Osteocyte (in vitro differentiated cells): ENCODE results near the gene NTMT2. TPM values are rescaled to one million over a fixed set of nuclear protein-coding genes. Genes with fewer than 3 reads are reported as not detected.
"Not testable (repeated sequence)": the region's sequence is repeated elsewhere in the genome, so short reads cannot be mapped to it uniquely, and the experiment has no call there.

Experiments
- DNase-seq: peaks from one replicate; pipeline ENCODE4 v3.0.0; 2021; ENCODE audit warnings: mixed read lengths; ENCODE audit not compliant: unreplicated experiment; ENCODE audit errors: extremely low spot score
- H3K27ac Mint-ChIP-seq: one replicate; pipeline ENCODE4 v1.8.0; 2021; ENCODE audit warnings: mild to moderate bottlenecking, mixed read lengths; ENCODE audit not compliant: unreplicated experiment
- H3K27me3 Mint-ChIP-seq: one replicate; pipeline ENCODE4 v1.8.0; 2021; ENCODE audit warnings: mixed read lengths; ENCODE audit not compliant: unreplicated experiment
- H3K36me3 Mint-ChIP-seq: one replicate; pipeline ENCODE4 v1.8.0; 2021; ENCODE audit warnings: mixed read lengths; ENCODE audit not compliant: unreplicated experiment
- H3K4me1 Mint-ChIP-seq: one replicate; pipeline ENCODE4 v1.8.0; 2021; ENCODE audit warnings: mixed read lengths; ENCODE audit not compliant: unreplicated experiment
- H3K4me3 Mint-ChIP-seq: one replicate; pipeline ENCODE4 v1.8.0; 2021; ENCODE audit warnings: mild to moderate bottlenecking, moderate library complexity, mixed read lengths; ENCODE audit not compliant: unreplicated experiment
- H3K9me3 Mint-ChIP-seq: one replicate; pipeline ENCODE4 v1.8.0; 2021; ENCODE audit warnings: mixed read lengths; ENCODE audit not compliant: unreplicated experiment
- total RNA-seq: library from RNA; stranded (reverse); gene quantifications from 2 replicates; pipeline ENCODE4 v1.2.1, GENCODE V29; 2021
- TF ChIP-seq, protein P1 (sequence below): fragments of 200-600 bp; sonication (generic); IDR thresholded peaks from 2 replicates; pipeline ENCODE4 v1.5.0; 2021; ENCODE audit warnings: antibody characterized with exemption, mild to moderate bottlenecking, moderate library complexity

Gene NTMT2
- total RNA-seq, 1 donor from 2014 or later: not detected

DNA sequence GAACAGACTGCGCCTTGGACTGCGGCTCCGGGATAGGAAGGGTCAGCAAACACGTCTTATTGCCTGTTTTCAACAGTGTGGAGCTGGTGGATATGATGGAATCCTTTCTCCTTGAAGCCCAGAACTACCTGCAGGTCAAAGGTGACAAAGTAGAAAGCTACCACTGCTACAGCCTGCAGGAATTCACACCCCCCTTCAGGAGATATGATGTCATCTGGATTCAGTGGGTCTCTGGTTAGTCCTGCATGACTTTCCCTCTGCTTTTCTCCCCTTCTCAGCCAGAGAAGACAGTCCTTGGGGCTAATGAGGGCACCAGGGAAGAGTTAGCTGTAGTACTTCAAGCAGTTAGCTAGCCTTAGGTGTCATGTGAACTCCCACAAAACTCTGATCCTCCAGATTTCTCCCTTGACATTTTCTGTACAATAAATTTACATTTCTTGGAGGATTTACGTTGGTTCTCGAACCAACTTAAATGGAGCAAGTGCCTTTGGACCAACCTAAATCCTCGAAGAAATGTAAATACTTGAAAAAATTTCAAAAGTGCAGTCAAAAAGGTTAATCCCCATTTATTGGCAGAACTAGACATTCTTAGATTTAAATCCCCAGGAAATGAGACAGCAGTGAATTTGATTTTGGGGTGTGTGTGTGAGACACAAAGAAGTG lies 20.9 kb downstream of the NTMT2 start:
- DNase-seq: no peak
- H3K4me3 Mint-ChIP-seq: no peak overlapping the region
- H3K36me3 Mint-ChIP-seq: no peaks in the 10 kb centered on the region
- H3K9me3 Mint-ChIP-seq: peaks cover 14% of the 10 kb centered on the region
- no peak overlapping the region for H3K27ac Mint-ChIP-seq
- no peaks in the 10 kb centered on the region for H3K27me3 Mint-ChIP-seq
- peaks cover 26% of the 10 kb centered on the region for H3K4me1 Mint-ChIP-seq
- TF ChIP-seq, protein P1, sequence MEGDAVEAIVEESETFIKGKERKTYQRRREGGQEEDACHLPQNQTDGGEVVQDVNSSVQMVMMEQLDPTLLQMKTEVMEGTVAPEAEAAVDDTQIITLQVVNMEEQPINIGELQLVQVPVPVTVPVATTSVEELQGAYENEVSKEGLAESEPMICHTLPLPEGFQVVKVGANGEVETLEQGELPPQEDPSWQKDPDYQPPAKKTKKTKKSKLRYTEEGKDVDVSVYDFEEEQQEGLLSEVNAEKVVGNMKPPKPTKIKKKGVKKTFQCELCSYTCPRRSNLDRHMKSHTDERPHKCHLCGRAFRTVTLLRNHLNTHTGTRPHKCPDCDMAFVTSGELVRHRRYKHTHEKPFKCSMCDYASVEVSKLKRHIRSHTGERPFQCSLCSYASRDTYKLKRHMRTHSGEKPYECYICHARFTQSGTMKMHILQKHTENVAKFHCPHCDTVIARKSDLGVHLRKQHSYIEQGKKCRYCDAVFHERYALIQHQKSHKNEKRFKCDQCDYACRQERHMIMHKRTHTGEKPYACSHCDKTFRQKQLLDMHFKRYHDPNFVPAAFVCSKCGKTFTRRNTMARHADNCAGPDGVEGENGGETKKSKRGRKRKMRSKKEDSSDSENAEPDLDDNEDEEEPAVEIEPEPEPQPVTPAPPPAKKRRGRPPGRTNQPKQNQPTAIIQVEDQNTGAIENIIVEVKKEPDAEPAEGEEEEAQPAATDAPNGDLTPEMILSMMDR: no peak

DNA sequence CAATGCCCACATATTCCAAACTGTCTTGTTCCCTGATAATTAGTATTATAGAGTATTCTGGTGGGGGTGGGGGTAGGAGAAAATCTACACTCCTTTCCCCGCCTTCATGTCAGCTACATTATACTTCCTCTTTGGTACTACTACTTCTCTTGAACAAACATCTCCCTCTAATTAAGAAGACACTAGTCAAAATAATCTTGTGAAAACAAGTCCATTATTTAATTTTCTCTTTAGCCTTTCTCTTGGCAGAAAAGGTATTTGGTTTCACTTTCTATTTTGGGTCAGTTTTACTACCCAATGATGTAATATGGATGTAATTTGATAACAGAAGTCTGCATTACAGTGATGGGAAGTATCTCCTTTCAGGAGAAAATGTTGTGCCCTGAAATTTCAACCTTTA lies 22.5 kb downstream of the NTMT2 start:
- H3K27ac Mint-ChIP-seq: peak overlapping the region; percentile 79
- H3K4me3 Mint-ChIP-seq: peak overlapping the region; percentile 38
- DNase-seq: no peak
- H3K9me3 Mint-ChIP-seq: peaks cover 24% of the 10 kb centered on the region
- no peaks in the 10 kb centered on the region for H3K27me3 Mint-ChIP-seq
- H3K4me1 Mint-ChIP-seq: peaks cover 15% of the 10 kb centered on the region
- TF ChIP-seq, protein P1: no peak
- peaks cover 3% of the 10 kb centered on the region for H3K36me3 Mint-ChIP-seq

DNA sequence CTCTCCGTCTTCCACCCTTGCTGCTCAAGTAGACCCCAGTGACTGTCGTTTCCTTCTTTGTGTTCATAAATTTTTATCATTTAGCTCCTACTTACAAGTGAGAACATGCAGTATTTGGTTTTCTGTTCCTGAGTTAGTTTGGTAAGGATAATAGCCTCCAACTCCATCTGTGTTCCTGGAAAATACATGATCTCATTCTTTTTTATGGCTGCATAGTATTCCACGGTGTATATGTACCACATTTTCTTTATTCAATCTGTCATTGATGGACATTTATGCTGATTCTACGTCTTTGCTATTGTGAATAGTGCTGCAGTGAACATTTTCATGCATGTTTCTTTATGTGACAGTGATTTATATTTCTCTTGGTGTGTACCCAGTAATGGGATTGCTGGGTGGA lies 24.8 kb downstream of the NTMT2 start:
- not testable (repeated sequence) for H3K27ac Mint-ChIP-seq, DNase-seq, H3K27me3 Mint-ChIP-seq, H3K4me3 Mint-ChIP-seq, H3K36me3 Mint-ChIP-seq
- H3K4me1 Mint-ChIP-seq: peaks cover 15% of the 10 kb centered on the region
- H3K9me3 Mint-ChIP-seq: peaks cover 24% of the 10 kb centered on the region

DNA sequence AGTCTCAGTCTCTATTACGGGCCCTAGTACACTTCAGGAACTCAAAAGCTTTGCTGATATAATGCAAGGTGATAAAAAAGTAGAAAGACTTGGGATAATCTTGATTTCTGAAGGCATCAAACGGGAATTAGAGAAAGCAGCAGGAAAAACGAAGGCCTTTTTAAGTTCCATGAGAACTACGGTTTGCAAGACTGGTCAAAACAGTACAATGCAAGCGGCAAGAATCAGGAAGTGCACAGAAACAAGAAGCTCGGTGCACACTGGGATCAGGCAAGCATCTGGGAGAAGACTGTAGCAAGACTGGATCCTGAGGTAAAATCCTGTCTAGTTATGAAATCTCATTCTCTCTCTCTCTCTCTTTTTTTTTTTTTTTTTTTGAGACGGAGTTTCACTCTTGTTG lies 28.6 kb downstream of the NTMT2 start:
- TF ChIP-seq, protein P1: no peak
- Mint-ChIP-seq H3K4me3 (no peak overlapping the region), H3K9me3 (peaks cover 33% of the 10 kb centered on the region), H3K4me1 (peaks cover 6% of the 10 kb centered on the region), H3K27ac (no peak overlapping the region), H3K36me3 (peaks cover 3% of the 10 kb centered on the region), H3K27me3 (no peaks in the 10 kb centered on the region)
- no peak for DNase-seq

DNA sequence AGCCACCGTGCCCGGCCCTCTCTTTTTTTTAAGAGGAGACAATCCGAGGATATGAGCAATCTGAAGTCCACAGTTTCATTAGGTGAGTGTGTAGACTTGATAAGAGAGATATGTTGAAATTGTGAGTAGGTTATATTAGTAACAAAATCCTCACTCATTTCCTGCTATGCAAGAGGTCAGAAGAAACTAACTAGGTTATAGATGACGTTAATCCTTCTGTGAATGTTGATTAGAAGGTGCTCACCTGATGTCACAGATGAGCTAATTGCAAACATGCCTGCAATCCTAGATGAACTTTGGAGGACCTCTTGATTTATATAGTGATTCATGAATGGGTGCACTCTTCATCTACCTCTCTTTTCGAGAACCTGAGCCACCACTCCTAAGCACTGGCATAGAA lies 29.3 kb downstream of the NTMT2 start:
- Mint-ChIP-seq H3K4me1 (peaks cover 6% of the 10 kb centered on the region), H3K27me3 (no peaks in the 10 kb centered on the region), H3K4me3 (no peak overlapping the region), H3K36me3 (peaks cover 3% of the 10 kb centered on the region), H3K27ac (no peak overlapping the region), H3K9me3 (peaks cover 33% of the 10 kb centered on the region)
- no peak for DNase-seq
- TF ChIP-seq, protein P1: no peak

DNA sequence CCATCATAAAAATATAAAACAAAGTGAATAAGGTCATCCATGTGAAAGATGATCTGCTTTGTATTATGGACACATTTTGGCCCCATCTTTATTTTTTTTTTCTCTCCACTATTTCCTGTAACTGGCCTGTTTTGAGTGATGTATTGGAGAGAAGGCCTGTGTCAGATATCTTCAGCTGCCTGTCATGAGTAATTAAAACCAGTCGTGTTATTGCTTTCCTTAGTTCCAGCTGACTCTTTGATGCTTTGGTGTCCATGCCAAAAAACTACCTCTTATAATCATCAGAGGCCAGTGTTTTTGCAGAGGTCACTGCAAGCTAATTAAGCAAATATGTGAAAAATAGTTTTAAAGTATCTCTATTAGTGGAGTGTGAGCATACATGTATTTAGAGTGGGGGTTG lies 29.7 kb downstream of the NTMT2 start:
- Mint-ChIP-seq H3K27me3 (no peaks in the 10 kb centered on the region), H3K36me3 (peaks cover 3% of the 10 kb centered on the region), H3K9me3 (peaks cover 31% of the 10 kb centered on the region), H3K4me1 (peaks cover 6% of the 10 kb centered on the region), H3K27ac (no peak overlapping the region), H3K4me3 (no peak overlapping the region)
- TF ChIP-seq, protein P1: no peak
- DNase-seq: no peak
